GM19238 (cell line): ENCODE data around the gene TBXA2R.
"Not testable (repeated sequence)": the region's sequence is repeated elsewhere in the genome, so short reads cannot be mapped to it uniquely, and the experiment has no call there.

Experiments
- DNase-seq: peaks from one replicate; pipeline ENCODE4 v3.0.0; 2011; ENCODE audit warnings: low spot score; ENCODE audit not compliant: insufficient read length

TBXA2R gene

DNA sequence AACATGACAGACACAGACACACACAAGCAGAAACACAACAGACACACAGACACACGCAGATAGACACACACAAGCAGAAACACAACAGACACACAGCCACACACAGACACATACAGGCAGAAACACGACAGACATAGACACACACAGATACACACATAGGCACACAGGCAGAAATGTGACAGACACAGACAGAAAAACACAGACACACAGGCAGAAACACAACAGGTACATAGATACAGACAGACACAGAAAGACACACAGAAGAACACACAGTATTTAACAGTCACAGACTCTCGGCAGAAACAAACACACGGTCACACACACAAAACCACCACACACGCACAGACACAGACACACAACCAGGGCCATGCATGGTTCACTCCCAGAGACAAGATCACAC lies 905 bp downstream of the TBXA2R start:
- no peak for DNase-seq

- DNase-seq = no peak
Observed at GRCh38 chr19:3605361-3605760, 1.3 kb downstream of the TBXA2R start.

DNA sequence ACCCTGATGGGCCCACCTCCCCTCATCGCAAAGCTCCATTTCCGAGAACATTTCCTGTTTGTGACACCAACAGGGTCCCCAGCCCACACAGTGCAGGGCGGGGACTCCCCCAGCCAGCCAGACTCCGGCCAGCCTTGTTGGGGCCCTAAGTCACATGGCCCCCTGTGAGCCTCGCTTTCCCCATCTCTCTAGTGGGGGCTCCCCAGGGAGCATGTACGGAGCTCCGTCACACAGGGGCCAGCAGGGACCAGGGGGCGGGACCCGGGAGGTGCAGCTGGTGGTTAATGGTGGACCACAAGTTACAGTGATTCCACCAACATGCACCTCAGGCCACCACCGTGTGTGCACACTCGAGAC lies 1.7 kb downstream of the TBXA2R start:
- peak; percentile 63 for DNase-seq

- DNase-seq = no peak
Observed at GRCh38 chr19:3604227-3604986, 2.3 kb downstream of the TBXA2R start.

DNA sequence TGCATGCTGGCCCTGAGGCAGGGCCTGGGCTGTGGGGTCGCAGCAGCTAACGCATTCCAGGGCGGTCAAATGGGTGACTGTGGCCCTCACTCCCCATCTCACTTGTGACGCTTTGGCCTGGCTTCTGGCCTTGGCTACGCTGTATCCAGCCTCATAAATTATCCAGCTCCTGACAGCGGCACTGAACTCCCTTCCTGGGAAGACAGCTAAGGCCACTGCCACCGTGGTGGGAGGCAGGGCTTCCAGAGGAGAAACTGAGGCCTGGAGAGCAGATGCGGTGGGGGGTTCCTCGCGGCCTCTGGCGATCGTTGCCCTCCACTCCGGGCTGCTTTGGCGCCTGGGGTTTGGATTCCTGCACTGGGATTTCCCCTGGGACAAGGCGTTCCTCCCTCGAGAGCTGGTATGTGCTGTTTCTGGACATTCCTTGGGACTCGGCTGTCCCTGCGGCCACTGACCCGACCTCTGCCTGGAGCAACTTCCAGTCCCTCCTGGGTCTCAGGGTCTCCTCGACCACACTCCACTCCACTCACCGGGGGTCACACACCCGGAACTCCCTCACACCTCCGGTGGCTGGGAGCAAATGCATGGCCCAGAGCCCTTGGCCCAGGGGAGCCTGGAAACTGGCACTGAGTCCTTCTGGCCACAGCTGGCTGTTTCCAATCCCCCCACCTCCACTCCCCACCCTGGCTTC lies 3.4 kb downstream of the TBXA2R start:
- no peak for DNase-seq

DNA sequence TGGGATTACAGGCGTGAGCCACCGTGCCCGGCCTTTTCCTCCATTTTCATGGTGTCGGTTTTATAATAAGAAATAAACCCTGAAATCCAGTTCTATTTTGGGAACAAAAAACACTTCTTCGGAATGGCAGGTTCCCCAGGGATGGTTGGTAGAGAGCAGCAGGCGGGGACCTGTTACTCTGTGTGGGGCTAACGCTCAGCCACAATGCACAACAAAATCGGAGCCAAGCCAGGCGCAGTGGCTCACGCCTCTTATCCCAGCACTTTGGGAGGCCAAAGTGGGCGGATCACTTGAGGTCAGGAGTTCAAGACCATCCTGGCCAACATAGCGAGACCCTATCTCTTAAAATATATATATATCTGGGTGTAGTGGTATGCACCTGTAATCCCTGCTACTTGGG lies 5.7 kb downstream of the TBXA2R start:
- no peak for DNase-seq

- DNase-seq = no peak
Observed at GRCh38 chr19:3599776-3600187, 6.9 kb downstream of the TBXA2R start.

DNA sequence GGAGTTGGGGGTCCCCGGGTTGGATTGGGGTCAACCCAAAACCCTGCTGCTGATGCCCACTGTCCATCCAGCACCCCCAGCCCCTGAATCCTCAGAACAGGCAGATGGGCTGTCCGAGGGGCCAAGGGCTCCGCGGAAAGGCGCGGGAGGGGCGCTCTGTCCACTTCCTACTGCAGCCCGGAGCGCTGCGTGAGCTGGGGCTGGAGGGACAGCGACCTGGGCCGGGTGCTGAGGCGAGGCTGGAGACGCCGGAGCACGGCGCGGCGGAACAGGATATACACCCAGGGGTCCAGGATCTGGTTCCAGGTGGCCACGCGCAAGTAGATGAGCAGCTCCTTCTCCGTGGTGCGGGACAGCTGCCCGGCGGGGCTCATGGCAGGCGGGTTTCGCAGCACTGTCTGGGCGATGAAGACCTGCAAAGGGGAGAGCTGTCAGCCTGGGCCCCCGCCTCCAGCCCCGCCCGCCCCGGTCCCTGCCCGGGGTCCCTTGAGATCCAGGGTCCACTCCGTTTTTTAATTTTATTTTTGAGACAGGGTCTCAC lies 11.1 kb downstream of the TBXA2R start:
- DNase-seq = no peak

- DNase-seq = no peak
Observed at GRCh38 chr19:3593156-3593555, 13.5 kb downstream of the TBXA2R start.

DNA sequence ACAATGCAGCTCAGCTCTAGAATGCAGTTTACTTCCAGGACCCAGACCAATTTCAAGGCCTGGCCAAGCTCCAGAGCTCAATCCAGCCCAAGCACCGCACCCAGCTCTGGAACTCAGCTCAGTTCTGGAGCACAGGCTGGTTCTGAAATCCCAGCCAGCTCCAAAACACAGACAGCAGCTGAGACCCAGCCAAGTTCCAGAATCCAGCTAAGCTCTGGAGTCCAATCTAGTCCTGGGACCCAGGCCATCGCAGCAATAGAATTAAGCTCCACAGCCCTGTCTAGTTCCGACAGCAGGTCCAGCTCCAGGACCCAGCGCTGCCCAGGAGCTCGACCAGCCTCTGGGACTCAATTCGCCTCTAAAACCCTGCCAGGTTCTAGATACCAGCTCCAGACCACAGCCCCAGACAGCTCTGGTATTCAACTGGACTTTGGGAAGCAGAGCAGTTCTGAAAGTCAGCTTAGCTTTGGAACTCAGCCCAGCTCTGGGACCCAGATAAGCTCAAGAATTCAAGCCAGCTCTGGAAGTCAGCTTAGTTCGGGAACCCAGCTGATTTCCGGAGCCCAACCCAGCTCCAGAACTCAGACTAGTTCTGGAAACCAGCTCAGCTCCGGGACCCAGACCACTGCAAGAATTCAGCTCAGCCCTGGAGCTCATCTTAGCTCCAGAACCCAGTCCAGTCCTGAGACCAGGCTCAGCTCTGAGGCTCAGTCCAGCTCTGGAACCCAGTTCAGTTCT lies 14.6 kb downstream of the TBXA2R start:
- DNase-seq = no peak

- DNase-seq = no peak
Observed at GRCh38 chr19:3590991-3591659, 15.6 kb downstream of the TBXA2R start.

- DNase-seq = no peak
Observed at GRCh38 chr19:3589949-3590348, 16.7 kb downstream of the TBXA2R start.

GRCh38 chr19:3589439-3589838 lies 17.2 kb downstream of the TBXA2R start:
- DNase-seq = no peak

DNA sequence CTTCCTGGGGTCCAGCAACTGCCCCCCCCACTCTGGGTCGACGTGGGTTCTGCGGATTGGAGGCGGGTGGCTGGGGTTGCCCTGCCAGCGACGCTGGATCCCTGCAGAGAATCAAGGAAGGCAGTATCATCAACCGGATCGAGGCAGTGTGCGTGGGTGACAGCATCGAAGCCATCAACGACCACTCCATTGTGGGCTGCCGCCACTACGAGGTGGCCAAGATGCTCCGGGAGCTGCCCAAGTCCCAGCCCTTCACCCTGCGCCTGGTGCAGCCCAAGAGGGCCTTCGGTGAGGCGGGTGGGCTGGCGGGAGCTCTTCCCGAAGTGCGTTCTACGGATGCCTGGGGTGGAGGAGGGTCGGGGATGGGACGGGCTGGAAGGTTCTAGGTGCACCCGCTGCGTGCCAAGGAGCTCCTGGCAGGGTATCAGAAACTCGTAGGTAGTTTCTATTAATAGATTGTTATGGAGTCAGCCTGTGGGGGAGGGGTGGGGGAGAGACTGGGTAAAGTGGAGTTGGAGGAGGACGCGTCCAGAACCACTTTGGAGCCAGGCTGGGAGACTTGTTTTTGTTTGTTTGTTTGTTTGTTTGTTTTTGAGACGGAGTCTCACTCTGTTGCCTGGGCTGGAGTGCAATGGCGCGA lies 19.8 kb downstream of the TBXA2R start:
- DNase-seq = no peak

- DNase-seq = no peak
Observed at GRCh38 chr19:3586127-3586626, 20.5 kb downstream of the TBXA2R start.

GRCh38 chr19:3585301-3586126 lies 21.2 kb downstream of the TBXA2R start, which contains the start of gene GIPC3:
TSS of gene GIPC3 (plus strand) at chr19:3585478. CDS start at chr19:3585598, 120 bp downstream.
- DNase-seq = no peak

DNA sequence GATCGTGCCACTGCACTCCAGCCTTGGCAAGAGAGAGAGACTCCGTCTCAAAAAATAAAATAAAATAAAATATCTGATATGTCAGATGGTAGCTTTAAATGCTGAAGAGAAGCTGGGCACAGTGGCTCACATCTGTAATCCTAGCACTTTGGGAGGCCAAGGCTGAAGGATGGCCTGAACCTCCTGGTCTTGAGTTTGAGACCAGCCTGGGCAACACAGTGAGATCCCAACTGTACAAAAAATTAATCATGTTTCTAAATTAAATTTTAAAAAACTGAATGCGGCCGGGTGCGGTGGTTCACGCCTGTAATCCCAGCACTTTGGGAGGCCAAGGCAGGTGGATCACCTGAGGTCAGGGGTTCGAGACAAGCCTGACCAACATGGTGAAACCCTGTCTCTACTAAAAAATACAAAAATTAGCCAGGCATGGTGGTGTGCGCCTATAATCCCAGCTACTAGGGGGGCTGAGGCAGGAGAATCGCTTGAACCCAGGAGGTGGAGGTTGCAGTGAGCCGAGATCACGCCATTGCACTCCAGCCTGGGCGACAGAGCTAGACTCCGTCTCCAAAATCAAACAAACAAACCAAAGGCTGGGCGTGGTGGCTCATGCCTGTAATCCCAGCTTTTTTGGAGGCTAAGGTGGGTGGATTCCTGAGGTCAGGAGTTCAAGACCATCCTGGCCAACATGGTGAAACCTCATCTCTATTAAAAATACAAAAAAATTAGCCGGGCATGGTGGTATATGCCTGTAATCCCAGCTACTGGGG lies 22.5 kb downstream of the TBXA2R start:
- DNase-seq = not testable (repeated sequence)

- DNase-seq = not testable (repeated sequence)
Observed at GRCh38 chr19:3581792-3582191, 24.9 kb downstream of the TBXA2R start.
